ENCODE data around the gene ASS1.

DNA sequence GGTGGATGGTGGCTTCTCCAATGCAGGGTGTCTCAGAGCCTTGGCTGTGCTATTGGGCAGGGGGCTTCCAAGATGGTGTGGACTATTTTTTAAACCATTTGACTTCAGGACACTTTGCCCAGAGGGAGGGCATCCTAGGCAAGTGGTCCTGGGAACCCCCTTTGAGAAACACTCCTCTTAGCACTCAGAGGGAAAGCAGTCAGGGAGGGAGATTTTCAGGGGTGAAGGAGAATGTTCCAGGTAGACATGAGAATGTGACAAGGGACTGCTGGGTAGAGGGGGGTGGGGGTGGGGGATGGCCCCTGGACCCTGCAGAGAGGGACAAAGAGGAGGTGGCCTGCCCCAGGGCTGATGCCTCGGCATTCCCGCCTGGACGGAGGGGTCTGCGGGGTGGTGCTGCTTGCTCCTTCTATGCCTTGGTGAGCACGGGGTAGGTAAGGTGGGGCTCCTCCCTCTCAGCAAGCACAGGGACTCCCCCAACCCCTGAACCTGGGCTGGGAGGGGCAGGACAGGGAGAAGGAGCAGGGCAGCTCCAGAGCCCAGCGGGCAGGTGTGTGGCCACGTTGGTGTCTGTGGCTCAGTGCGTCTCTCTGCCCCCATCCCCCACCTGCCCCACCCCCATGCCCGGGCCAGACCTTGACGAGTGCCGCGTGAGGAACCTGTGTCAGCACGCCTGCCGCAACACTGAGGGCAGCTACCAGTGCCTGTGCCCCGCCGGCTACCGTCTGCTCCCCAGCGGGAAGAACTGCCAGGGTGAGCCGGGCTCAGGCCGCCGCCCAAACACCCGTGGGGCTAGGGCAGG is 13.8 kb upstream of the ASS1 start:
- TF ChIP-seq, protein P1, sequence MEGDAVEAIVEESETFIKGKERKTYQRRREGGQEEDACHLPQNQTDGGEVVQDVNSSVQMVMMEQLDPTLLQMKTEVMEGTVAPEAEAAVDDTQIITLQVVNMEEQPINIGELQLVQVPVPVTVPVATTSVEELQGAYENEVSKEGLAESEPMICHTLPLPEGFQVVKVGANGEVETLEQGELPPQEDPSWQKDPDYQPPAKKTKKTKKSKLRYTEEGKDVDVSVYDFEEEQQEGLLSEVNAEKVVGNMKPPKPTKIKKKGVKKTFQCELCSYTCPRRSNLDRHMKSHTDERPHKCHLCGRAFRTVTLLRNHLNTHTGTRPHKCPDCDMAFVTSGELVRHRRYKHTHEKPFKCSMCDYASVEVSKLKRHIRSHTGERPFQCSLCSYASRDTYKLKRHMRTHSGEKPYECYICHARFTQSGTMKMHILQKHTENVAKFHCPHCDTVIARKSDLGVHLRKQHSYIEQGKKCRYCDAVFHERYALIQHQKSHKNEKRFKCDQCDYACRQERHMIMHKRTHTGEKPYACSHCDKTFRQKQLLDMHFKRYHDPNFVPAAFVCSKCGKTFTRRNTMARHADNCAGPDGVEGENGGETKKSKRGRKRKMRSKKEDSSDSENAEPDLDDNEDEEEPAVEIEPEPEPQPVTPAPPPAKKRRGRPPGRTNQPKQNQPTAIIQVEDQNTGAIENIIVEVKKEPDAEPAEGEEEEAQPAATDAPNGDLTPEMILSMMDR (IDR thresholded peaks at IDR 0.05), result no peak
- no peak for TF ChIP-seq RFX5 (IDR thresholded peaks at IDR 0.05)
- no peak for TF ChIP-seq POLR2AphosphoS2 (conservative IDR thresholded peaks at IDR 0.05; ENCODE audit: low read length)
- no peak for TF ChIP-seq MAZ (IDR thresholded peaks at IDR 0.05; ENCODE audit: borderline replicate concordance, low read depth, low read length)
- no peak for TF ChIP-seq REST (IDR thresholded peaks at IDR 0.05)

All from A549 (cell line).